AG09309 (cell line): Measurements from ENCODE around the gene VSTM4.

ENCODE experiments used
- DNase-seq: peaks from one replicate; pipeline ENCODE4 v3.0.0-alpha.2; 2010; ENCODE audit warnings: low read depth
- H3K4me3 ChIP-seq: 2 replicates; pipeline ENCODE4 v1.5.1; 2011; ENCODE audit warnings: mild to moderate bottlenecking, low read depth, low read length, moderate library complexity; ENCODE audit not compliant: control insufficient read depth
- CTCF ChIP-seq: IDR thresholded peaks from 2 replicates; pipeline ENCODE4 v1.5.1; 2011; ENCODE audit warnings: mild to moderate bottlenecking, low read depth, low read length, inconsistent platforms; ENCODE audit not compliant: insufficient read depth, control insufficient read depth; ENCODE audit errors: missing control alignments

The VSTM4 gene

GRCh38 chr10:48985621-48986158, 129.6 kb downstream of the VSTM4 start:
- DNase-seq: no peak
- H3K4me3 ChIP-seq: no peak overlapping the region
- no peak for TF ChIP-seq CTCF

DNA sequence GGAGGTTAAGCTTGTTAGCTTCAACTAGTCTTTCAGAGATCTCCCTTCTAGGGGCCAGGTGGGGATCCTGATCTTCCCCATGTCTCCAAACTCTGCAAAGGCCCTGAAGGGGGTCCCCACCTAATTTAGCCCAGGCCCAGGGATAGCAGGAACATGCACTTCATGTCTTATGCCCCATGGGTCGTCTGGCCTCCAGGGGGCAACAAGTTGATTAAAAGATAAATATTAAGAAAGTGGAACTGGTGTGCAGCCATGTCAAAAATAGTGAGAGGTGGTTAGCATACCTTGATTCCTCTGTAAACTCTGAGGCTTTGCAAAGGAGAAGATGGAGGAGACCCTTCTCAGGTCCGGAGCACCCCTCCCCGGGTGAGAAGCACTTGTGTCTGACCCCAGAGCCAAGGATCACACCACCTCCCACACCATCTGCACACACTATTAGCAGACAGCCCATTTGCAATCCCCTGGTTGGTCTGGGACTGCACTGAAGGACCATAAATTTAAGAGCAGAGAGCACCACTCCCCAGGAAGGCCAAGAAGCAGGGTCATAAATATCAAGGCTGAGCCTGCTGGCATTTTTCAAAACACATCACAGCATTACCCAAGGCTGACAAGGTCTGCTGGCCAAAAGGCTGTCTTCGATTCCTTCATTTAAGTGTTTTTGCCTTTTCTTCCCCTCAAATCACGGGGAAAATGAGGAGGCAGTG, 131.5 kb downstream of the VSTM4 start:
- H3K4me3 ChIP-seq: no peak overlapping the region
- no peak for TF ChIP-seq CTCF
- DNase-seq: no peak

- no peak for DNase-seq
- no peak overlapping the region for H3K4me3 ChIP-seq
- no peak for TF ChIP-seq CTCF
Measured at GRCh38 chr10:48982584-48982983, 132.7 kb downstream of the VSTM4 start.

GRCh38 chr10:48981310-48981907, 133.9 kb downstream of the VSTM4 start:
- no peak overlapping the region for H3K4me3 ChIP-seq
- peak; percentile 86 for TF ChIP-seq CTCF
- no peak for DNase-seq

GRCh38 chr10:48978318-48978717, 137.0 kb downstream of the VSTM4 start:
- TF ChIP-seq CTCF: no peak
- no peak for DNase-seq
- no peak overlapping the region for H3K4me3 ChIP-seq

GRCh38 chr10:48976196-48976595, 139.1 kb downstream of the VSTM4 start:
- DNase-seq: no peak
- H3K4me3 ChIP-seq: no peak overlapping the region
- peak; percentile 39 for TF ChIP-seq CTCF
